HEK293 (cell line): ENCODE results near the gene DOK3.

Experiments
- CTCF ChIA-PET: fragments of 350-600 bp; formaldehyde crosslinking; extraction: SDS; loops from one replicate; lab custom pipeline; 2021; ENCODE audit warnings: antibody characterized with exemption; lab: Yijun Ruan, JAX
- POLR2A ChIA-PET: fragments of 300-600 bp; formaldehyde crosslinking; extraction: SDS; loops from one replicate; lab custom pipeline; 2020; ENCODE audit warnings: antibody characterized with exemption, inconsistent platforms; lab: Yijun Ruan, JAX
- H3K27ac ChIP-seq: fragments of 200-500 bp; sonication (Bioruptor generic); 2 replicates; pipeline ENCODE4 v1.5.1; 2014; ENCODE audit warnings: low read depth, low read length, control low read depth, inconsistent platforms; ENCODE audit errors: extremely low read depth
- H3K36me3 ChIP-seq, 2 experiments: fragments of 200-500 bp in 1 of 2; sonication (Bioruptor generic) in 1 of 2; 1 replicate in 1 of 2; 2 replicates in 1 of 2; pipeline ENCODE4 v1.5.1; 2014 to 2017; ENCODE audit warnings: inconsistent platforms in 2 of 2, low read length in 2 of 2; ENCODE audit not compliant: control insufficient read depth in 2 of 2, insufficient read depth in 1 of 2
- H3K4me1 ChIP-seq: fragments of 200-500 bp; sonication (Bioruptor generic); 2 replicates; pipeline ENCODE4 v1.5.1; 2014; ENCODE audit warnings: mild to moderate bottlenecking, low read length, inconsistent platforms; ENCODE audit not compliant: control insufficient read depth, insufficient read depth
- H3K4me3 ChIP-seq: 2 replicates; pipeline ENCODE4 v1.5.1; 2011; ENCODE audit warnings: low read depth, mild to moderate bottlenecking, control low read depth, low read length, moderate library complexity
- H3K9me3 ChIP-seq: fragments of 200-500 bp; sonication (Bioruptor generic); 2 replicates; pipeline ENCODE4 v1.5.1; 2014; ENCODE audit warnings: low read depth, low read length, inconsistent platforms; ENCODE audit not compliant: control insufficient read depth, insufficient read depth
- GFI1B ChIP-seq: fragments of 450-650 bp; formaldehyde crosslinking; IDR thresholded peaks from 2 replicates; pipeline ENCODE4 v1.5.1; 2016; ENCODE audit warnings: missing biosample characterization, missing genetic modification characterization
- HOXC10 ChIP-seq: sonication (generic); formaldehyde crosslinking; IDR thresholded peaks from 2 replicates; pipeline ENCODE4 v1.8.1; 2023; ENCODE audit warnings: mild to moderate bottlenecking, missing genetic modification reagents
- KLF8 ChIP-seq: fragments of 450-650 bp; formaldehyde crosslinking; IDR thresholded peaks from 2 replicates; pipeline ENCODE4 v1.5.1; 2016; ENCODE audit warnings: missing biosample characterization, missing genetic modification characterization
- TCF7L2 ChIP-seq: IDR thresholded peaks from 2 replicates; pipeline ENCODE4 v1.6.1; 2011; ENCODE audit warnings: low read depth, mild to moderate bottlenecking, inconsistent platforms, low read length, moderate library complexity, borderline replicate concordance
- ZBTB1 ChIP-seq: fragments of 450-650 bp; formaldehyde crosslinking; IDR thresholded peaks from 2 replicates; pipeline ENCODE4 v1.5.1; 2016; ENCODE audit warnings: missing biosample characterization, missing genetic modification characterization
- ZNF175 ChIP-seq: fragments of 450-650 bp; formaldehyde crosslinking; IDR thresholded peaks from 2 replicates; pipeline ENCODE4 v1.5.1; 2016; ENCODE audit warnings: missing biosample characterization, missing genetic modification characterization
- ZNF610 ChIP-seq: fragments of 450-650 bp; formaldehyde crosslinking; IDR thresholded peaks from 2 replicates; pipeline ENCODE4 v1.5.1; 2016; ENCODE audit warnings: missing biosample characterization, missing genetic modification characterization, borderline replicate concordance
- ZNF707 ChIP-seq: fragments of 450-650 bp; formaldehyde crosslinking; IDR thresholded peaks from 2 replicates; pipeline ENCODE4 v1.5.1; 2016; ENCODE audit warnings: missing biosample characterization, missing genetic modification characterization
- ZNF843 ChIP-seq: fragments of 450-650 bp; formaldehyde crosslinking; IDR thresholded peaks from 2 replicates; pipeline ENCODE4 v1.5.1; 2016; ENCODE audit warnings: missing biosample characterization, missing genetic modification characterization
- ZSCAN30 ChIP-seq: fragments of 450-650 bp; IDR thresholded peaks from 2 replicates; pipeline ENCODE4 v1.5.1; 2018; ENCODE audit warnings: missing biosample characterization, mild to moderate bottlenecking, missing genetic modification characterization, moderate library complexity
- TF ChIP-seq, protein P1 (sequence below): fragments of 450-650 bp; formaldehyde crosslinking; IDR thresholded peaks from 2 replicates; pipeline ENCODE4 v1.5.1; 2016; ENCODE audit warnings: missing biosample characterization, missing genetic modification characterization, borderline replicate concordance
- TF ChIP-seq, protein P2 (sequence below): fragments of 450-650 bp; formaldehyde crosslinking; IDR thresholded peaks from 2 replicates; pipeline ENCODE4 v1.5.1; 2017; ENCODE audit warnings: missing biosample characterization, missing genetic modification characterization
- TF ChIP-seq, protein P3 (sequence below): fragments of 450-650 bp; formaldehyde crosslinking; IDR thresholded peaks from 2 replicates; pipeline ENCODE4 v1.5.1; 2016; ENCODE audit warnings: missing biosample characterization, missing genetic modification characterization
- TF ChIP-seq, protein P4 (sequence below): fragments of 450-650 bp; formaldehyde crosslinking; IDR thresholded peaks from 2 replicates; pipeline ENCODE4 v1.5.1; 2016; ENCODE audit warnings: missing biosample characterization, missing genetic modification characterization
- TF ChIP-seq, protein P5 (sequence below): fragments of 450-650 bp; formaldehyde crosslinking; IDR thresholded peaks from 2 replicates; pipeline ENCODE4 v1.5.1; 2016; ENCODE audit warnings: missing biosample characterization, missing genetic modification characterization

The DOK3 gene

DNA sequence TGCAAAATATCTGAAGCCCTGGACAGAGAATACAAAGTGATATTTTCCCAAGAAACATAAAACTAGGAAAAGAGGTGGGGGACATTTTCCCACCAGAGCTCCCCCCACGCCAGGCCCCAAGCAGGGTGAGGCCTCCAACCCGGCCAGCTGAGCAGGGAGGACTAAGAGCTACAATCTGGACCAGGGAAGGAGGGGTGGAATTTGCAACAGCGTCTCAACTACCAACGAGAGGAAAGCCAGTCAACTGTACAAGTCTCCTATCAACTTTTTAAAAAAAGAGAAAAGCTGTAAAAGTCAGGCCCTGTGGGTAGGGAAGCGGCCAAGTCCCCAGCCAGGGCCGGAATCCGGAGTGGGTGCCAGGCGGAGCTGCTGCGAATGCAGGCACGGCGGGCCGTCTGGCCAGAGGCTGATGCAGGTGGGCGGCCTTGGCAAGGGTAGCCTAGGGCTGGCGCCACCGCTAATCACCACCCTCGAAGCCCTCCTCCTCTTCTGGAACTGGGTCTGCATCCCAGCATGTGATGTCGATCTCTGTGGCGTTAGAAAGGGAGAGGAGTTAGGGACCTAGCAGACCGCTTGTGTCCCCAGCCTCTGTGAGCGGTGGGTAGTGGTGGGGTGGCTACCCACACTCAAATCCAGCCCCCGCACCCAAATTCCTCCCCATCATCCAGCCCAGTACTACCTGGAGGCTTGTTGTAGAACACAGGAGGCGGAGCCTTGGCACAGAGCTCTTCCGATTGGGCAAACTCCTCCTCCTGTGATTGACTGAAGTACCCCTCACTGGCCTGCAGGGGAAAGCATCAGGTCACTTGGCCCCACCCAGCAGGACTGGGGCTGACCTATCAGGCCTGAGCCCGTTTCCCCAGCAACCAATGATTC is 52.4 kb downstream of the DOK3 start (continued):
- TF ChIP-seq, protein P1, sequence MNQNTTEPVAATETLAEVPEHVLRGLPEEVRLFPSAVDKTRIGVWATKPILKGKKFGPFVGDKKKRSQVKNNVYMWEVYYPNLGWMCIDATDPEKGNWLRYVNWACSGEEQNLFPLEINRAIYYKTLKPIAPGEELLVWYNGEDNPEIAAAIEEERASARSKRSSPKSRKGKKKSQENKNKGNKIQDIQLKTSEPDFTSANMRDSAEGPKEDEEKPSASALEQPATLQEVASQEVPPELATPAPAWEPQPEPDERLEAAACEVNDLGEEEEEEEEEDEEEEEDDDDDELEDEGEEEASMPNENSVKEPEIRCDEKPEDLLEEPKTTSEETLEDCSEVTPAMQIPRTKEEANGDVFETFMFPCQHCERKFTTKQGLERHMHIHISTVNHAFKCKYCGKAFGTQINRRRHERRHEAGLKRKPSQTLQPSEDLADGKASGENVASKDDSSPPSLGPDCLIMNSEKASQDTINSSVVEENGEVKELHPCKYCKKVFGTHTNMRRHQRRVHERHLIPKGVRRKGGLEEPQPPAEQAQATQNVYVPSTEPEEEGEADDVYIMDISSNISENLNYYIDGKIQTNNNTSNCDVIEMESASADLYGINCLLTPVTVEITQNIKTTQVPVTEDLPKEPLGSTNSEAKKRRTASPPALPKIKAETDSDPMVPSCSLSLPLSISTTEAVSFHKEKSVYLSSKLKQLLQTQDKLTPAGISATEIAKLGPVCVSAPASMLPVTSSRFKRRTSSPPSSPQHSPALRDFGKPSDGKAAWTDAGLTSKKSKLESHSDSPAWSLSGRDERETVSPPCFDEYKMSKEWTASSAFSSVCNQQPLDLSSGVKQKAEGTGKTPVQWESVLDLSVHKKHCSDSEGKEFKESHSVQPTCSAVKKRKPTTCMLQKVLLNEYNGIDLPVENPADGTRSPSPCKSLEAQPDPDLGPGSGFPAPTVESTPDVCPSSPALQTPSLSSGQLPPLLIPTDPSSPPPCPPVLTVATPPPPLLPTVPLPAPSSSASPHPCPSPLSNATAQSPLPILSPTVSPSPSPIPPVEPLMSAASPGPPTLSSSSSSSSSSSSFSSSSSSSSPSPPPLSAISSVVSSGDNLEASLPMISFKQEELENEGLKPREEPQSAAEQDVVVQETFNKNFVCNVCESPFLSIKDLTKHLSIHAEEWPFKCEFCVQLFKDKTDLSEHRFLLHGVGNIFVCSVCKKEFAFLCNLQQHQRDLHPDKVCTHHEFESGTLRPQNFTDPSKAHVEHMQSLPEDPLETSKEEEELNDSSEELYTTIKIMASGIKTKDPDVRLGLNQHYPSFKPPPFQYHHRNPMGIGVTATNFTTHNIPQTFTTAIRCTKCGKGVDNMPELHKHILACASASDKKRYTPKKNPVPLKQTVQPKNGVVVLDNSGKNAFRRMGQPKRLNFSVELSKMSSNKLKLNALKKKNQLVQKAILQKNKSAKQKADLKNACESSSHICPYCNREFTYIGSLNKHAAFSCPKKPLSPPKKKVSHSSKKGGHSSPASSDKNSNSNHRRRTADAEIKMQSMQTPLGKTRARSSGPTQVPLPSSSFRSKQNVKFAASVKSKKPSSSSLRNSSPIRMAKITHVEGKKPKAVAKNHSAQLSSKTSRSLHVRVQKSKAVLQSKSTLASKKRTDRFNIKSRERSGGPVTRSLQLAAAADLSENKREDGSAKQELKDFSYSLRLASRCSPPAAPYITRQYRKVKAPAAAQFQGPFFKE = no peak

DNA sequence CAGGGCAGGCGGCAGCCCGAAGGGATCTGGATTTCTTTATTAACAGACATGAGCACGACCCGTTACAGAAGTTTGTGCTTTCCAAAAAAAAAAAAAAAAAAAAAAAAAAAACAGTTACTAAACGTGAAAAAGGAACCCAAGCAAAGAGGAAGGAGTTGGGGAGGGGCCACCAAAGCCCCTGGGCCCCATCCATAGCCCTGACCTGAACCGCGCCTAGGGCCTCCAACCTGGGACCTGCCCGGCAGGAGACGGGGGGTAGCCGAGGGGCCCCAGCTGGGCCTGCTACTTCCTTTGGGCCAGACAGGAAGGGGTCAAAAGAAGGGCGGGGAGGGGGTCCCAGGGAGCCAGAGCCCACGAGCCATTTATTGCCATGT is 53.0 kb downstream of the DOK3 start:
- ChIA-PET POLR2A (interaction anchor here (1.5 to 5.4 kb wide), 4 partner anchors 12 to 38 kb away, joined by 7 to 89 read pairs (median 13); partner anchors contain the start of genes GRK6 and PDLIM7), CTCF (interaction anchor here (0.6 to 2.9 kb wide), 17 partner anchors 10 to 147 kb away, joined by 3 to 24 read pairs (median 5); partner anchors contain the start of genes PDLIM7, PRR7 and SLC34A1)
- H3K4me3 ChIP-seq = no peak overlapping the region
- peaks cover 4 to 42% of the 10 kb centered on the region in 2 experiments; a peak in 2 of 3 replicates for H3K36me3 ChIP-seq
- 0 out of 2 replicates have a peak overlapping the region, but pooled peaks have one; percentile 11 for H3K27ac ChIP-seq
- H3K9me3 ChIP-seq = no peaks in the 10 kb centered on the region
- peaks cover 8% of the 10 kb centered on the region for H3K4me1 ChIP-seq
- TF ChIP-seq, protein P2, sequence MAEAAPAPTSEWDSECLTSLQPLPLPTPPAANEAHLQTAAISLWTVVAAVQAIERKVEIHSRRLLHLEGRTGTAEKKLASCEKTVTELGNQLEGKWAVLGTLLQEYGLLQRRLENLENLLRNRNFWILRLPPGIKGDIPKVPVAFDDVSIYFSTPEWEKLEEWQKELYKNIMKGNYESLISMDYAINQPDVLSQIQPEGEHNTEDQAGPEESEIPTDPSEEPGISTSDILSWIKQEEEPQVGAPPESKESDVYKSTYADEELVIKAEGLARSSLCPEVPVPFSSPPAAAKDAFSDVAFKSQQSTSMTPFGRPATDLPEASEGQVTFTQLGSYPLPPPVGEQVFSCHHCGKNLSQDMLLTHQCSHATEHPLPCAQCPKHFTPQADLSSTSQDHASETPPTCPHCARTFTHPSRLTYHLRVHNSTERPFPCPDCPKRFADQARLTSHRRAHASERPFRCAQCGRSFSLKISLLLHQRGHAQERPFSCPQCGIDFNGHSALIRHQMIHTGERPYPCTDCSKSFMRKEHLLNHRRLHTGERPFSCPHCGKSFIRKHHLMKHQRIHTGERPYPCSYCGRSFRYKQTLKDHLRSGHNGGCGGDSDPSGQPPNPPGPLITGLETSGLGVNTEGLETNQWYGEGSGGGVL (tag by site-specific recombination) = no peak
- no peak for TF ChIP-seq ZNF610 (tag by site-specific recombination)

DNA sequence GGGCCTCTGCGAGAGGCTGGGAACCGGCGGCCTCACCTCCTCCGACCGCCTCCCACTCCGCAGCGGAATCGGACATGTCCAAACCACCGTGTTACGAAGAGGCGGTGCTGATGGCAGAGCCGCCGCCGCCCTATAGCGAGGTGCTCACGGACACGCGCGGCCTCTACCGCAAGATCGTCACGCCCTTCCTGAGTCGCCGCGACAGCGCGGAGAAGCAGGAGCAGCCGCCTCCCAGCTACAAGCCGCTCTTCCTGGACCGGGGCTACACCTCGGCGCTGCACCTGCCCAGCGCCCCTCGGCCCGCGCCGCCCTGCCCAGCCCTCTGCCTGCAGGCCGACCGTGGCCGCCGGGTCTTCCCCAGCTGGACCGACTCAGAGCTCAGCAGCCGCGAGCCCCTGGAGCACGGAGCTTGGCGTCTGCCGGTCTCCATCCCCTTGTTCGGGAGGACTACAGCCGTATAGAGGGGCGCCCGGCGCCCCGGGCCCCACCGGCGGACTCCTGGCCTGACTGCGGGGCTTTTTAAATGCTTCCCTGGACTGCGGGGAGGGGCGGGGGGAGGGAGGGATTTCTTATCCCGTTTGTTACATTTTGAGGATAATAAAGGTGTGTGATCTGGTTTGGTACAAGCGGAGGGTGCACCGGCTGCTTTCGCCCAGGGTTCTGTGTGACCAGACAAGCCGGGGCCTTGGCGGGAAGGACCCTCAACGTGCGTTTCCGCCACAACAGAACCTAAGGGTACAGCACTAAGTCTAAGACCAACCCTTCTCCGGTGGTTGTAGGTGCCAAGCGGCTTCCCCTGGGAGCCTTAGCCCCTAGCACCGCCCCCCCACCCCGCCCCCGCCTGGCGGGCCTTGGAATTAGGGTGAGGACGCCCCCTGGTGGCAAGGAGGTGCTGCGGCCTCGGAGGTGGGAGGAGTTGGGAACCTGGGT is 53.7 kb downstream of the DOK3 start:
- Histone ChIP-seq H3K4me3 (peak overlapping the region; percentile 69), H3K4me1 (peaks cover 8% of the 10 kb centered on the region), H3K36me3 (peaks cover 4 to 38% of the 10 kb centered on the region in 2 experiments; a peak in 2 of 3 replicates), H3K9me3 (no peaks in the 10 kb centered on the region), H3K27ac (peak overlapping the region; percentile 89)
- ChIA-PET CTCF (interaction anchor here (0.6 to 5.1 kb wide), 39 partner anchors 8 to 235 kb away, joined by 3 to 88 read pairs (median 5); partner anchors contain the start of genes GRK6, PDLIM7 and SLC34A1), POLR2A (interaction anchor here (0.7 to 5.4 kb wide), 17 partner anchors 8 to 85 kb away, joined by 3 to 89 read pairs (median 8); partner anchors contain the start of genes DBN1, DDX41, DOK3 and GRK6)
- TF ChIP-seq HOXC10 (CRISPR knock-in tag) = no peak
- peak; percentile 68 for TF ChIP-seq ZNF843 (tag by site-specific recombination)
- TF ChIP-seq, protein P3, sequence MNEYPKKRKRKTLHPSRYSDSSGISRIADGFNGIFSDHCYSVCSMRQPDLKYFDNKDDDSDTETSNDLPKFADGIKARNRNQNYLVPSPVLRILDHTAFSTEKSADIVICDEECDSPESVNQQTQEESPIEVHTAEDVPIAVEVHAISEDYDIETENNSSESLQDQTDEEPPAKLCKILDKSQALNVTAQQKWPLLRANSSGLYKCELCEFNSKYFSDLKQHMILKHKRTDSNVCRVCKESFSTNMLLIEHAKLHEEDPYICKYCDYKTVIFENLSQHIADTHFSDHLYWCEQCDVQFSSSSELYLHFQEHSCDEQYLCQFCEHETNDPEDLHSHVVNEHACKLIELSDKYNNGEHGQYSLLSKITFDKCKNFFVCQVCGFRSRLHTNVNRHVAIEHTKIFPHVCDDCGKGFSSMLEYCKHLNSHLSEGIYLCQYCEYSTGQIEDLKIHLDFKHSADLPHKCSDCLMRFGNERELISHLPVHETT (tag by site-specific recombination) = no peak
- TF ChIP-seq, protein P4, sequence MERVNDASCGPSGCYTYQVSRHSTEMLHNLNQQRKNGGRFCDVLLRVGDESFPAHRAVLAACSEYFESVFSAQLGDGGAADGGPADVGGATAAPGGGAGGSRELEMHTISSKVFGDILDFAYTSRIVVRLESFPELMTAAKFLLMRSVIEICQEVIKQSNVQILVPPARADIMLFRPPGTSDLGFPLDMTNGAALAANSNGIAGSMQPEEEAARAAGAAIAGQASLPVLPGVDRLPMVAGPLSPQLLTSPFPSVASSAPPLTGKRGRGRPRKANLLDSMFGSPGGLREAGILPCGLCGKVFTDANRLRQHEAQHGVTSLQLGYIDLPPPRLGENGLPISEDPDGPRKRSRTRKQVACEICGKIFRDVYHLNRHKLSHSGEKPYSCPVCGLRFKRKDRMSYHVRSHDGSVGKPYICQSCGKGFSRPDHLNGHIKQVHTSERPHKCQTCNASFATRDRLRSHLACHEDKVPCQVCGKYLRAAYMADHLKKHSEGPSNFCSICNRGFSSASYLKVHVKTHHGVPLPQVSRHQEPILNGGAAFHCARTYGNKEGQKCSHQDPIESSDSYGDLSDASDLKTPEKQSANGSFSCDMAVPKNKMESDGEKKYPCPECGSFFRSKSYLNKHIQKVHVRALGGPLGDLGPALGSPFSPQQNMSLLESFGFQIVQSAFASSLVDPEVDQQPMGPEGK (tag by site-specific recombination) = peak; percentile 97
- no peak for TF ChIP-seq ZNF175
- no peak for TF ChIP-seq GFI1B (tag by site-specific recombination)
- TF ChIP-seq, protein P5, sequence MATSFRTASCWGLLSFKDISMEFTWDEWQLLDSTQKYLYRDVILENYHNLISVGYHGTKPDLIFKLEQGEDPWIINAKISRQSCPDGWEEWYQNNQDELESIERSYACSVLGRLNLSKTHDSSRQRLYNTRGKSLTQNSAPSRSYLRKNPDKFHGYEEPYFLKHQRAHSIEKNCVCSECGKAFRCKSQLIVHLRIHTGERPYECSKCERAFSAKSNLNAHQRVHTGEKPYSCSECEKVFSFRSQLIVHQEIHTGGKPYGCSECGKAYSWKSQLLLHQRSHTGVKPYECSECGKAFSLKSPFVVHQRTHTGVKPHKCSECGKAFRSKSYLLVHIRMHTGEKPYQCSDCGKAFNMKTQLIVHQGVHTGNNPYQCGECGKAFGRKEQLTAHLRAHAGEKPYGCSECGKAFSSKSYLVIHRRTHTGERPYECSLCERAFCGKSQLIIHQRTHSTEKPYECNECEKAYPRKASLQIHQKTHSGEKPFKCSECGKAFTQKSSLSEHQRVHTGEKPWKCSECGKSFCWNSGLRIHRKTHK (tag by site-specific recombination) = no peak
- no peak for TF ChIP-seq TCF7L2
- 0 out of 2 replicates have a peak, but pooled peaks have one; percentile 25 for TF ChIP-seq ZSCAN30
- no peak; the same call in none of the 2 replicates for TF ChIP-seq ZBTB1
- TF ChIP-seq KLF8 = peak; percentile 88
- TF ChIP-seq ZNF707 (tag by site-specific recombination) = no peak
